ENCODE measurements around the gene AKT3.

DNA sequence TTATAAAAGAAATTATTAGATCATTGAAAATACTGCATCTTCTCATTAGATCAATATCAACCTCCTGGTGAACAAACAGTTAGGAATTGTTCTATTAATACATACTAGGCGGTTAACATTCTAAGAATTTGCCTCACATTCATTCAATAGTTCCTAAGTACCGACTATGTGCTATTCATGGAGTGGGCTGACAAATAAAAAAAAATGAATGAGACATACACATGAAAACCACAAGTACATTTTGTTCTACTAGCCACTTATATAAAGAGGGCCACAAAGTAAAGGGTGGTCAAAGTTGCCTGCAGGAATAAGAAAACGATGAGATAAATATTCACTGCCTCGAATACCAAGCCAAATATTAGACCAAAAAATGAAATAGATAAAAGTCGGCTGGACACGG, 299.8 kb downstream of the AKT3 start:
- TF ChIP-seq POLR2A (IDR thresholded peaks at IDR 0.05) (no peak), CTCF (IDR thresholded peaks at IDR 0.05) (no peak), POLR2AphosphoS5 (IDR thresholded peaks at IDR 0.05) (no peak), EP300 (IDR thresholded peaks at IDR 0.05) (no peak)
